CD4-positive, alpha-beta T cell treated with Interleukin-17A for 1 hour (primary cell): ENCODE results near the gene STAT3.
"Not testable (repeated sequence)": the region's sequence is repeated elsewhere in the genome, so short reads cannot be mapped to it uniquely, and the experiment has no call there.

ENCODE experiments used
- DNase-seq: peaks from one replicate; pipeline ENCODE4 v3.0.0-alpha.2; 2020

Gene STAT3

DNA sequence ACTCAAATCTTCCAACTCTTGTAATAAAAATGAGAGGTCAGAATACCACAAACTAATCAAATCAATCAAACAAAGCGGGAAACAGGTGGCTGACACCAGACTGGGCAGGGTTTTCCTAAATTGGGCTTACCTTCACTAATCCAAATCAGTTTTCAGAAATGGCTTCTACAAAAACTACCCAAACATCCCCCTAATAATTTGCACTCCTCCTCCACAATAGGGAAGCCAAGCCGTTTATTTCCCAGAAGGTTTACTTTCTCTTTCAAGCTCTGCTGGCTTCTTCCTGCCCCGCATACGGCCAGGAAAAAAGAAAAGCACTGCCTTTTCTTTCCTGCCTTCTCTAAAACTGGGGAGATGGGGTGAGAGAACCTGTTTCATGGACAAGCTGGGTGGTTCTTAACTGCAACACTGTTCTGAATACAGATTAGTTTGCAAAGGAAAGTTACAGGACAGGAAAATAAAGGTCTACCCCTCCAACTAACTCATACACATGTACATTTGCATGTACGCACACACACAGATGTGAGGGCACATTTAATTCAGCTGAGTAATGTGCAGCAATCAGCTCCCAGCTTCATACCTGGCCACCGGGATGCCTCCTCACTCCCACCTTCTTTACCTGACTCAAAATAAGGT lies 9.2 kb downstream of the STAT3 start:
- DNase-seq, result peak; percentile 24

DNA sequence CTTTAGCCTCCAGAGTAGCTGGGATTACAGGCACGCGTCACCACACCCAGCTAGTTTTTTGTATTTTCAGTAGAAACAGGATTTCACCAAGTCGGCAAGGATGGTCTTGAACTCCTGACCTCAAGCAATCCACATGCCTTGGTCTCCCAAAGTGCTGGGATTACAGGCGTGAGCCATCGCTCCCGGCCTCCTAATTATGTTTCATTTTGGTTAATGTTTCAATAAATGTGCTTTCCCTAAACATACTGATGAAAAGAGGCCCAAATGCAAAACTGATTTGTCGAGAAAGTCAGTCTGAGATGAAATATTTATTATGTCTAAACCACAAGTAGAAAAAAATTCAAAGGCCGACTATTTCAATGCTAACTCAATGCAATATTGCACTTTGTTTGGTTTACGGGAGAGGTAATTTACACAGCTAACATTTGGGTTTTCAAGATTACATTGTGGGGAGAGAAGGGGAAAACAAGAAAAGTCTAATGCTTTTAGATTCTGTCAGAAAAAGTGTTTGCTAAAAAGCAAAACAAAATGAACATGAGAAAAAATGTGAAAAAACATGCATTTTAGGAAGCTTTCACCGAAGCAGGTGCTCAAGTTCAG lies 9.8 kb downstream of the STAT3 start:
- no peak for DNase-seq

- DNase-seq, result no peak
Observed at GRCh38 chr17:42373896-42374295, 14.3 kb downstream of the STAT3 start.

DNA sequence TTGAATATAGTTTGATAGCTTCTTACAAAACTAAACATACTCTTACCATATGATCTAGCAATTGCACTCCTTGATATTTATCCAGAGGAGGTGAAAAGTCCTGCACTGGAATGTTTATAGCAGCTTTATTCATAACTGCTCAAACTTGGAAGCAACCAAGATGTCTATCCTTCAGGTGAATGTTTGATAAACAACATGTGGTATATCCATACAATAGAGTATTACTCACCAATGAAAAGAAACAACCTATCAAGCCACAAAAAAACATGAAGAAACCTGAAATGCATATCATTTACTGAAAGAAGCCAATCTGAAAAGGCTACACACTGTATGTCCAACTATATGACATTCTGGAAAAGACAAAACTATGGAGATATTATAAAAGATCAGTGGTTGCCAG lies 16.1 kb downstream of the STAT3 start:
- DNase-seq, result no peak

DNA sequence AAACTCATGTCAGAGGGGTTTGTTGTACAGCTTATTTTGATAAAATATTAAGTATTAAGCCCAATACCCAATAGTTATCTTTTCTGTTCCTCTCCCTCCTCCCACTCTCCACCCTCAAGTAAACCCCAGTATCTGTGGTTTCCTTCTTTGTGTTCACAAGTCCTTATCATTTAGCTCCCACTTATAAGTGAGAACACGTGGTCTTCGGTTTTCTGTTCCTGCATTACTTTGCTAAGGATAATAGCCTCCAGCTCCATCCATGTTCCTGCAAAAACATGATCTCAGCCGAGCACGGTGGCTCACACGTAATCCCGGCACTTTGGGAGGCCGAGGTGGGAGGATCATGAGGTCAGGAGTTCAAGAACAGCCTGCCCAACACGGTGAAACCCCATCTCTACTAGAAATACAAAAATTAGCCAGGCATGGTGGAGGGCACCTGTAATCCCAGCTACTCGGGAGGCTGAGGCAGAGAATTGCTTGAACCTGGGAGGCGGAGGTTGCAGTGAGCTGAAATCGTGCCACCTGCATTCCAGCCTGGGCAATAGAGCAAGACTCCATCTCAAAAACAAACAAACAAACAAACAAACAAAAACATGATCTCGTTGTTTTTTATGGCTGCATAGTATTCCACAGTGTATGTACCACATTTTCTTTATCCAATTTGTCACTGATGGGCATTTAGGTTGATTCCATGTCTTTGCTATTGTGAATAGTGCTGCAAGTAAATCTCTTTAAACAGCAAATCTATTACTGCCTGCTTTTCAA lies 19.3 kb downstream of the STAT3 start:
- not testable (repeated sequence) for DNase-seq

- DNase-seq, result not testable (repeated sequence)
Observed at GRCh38 chr17:42368310-42368709, 19.9 kb downstream of the STAT3 start.

- DNase-seq, result not testable (repeated sequence)
Observed at GRCh38 chr17:42366176-42367023, 21.8 kb downstream of the STAT3 start.

- DNase-seq, result no peak
Observed at GRCh38 chr17:42365136-42365535, 23.1 kb downstream of the STAT3 start.

DNA sequence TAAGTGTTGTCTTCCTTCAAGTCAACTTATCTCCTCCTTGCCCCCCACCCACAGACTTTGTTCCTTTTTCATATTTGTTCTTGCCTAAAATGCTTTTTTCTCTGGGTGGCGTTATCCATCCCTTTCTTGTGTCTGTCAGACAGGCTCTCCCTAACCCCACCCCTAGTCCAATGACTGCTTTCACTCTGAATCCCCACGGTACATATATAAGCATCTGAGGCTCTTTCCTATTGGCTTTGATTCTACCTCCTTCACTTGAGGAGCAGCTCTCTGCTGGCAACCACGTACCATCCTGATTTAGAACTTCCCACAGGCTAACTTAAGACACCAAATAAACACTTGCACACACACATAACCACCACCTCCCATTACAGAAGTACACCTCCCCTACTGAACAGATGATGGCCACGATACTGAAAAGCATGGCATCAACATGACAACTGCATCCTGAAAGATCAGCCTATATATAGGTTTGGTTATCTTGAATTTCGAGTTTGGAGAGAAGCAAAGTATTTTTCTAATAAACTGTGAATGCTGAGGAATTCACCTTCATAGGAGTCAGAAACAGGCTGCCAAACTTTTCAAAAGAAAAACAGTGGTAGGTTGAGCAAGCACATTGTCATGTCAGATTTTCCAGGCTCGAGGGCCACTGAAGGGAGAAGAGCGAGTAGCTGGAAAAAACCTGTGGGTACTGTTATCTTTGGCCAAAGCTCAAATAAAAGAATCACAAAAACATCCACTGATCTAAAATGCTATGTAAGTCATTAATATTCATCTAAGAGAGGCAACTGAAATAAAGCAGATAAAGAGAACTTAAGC lies 24.3 kb downstream of the STAT3 start:
- no peak for DNase-seq

- DNase-seq, result no peak
Observed at GRCh38 chr17:42363231-42363630, 25.0 kb downstream of the STAT3 start.

- no peak for DNase-seq
Observed at GRCh38 chr17:42362245-42362961, 25.8 kb downstream of the STAT3 start.

DNA sequence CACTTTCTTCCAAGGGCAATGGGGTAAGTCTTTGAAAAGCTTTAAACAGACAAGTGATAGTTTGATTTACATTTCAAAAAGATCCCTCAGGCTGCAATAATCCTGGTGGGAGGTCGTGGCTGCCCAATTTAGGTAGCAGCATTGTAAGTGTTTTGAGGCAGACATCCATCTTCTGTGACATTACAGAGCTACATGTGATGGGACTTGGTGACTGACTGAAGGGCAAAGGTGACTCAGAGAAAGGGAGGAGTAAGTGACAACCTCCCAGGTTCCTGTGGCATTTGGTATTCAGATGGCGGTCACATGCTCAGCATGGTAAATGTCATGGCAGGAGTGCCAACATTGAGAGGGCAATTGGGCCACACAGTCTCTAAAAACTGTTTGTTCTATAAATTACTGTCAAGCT lies 26.5 kb downstream of the STAT3 start:
- peak; percentile 41 for DNase-seq

- not testable (repeated sequence) for DNase-seq
Observed at GRCh38 chr17:42360388-42360787, 27.9 kb downstream of the STAT3 start.

- no peak for DNase-seq
Observed at GRCh38 chr17:42359133-42359532, 29.1 kb downstream of the STAT3 start.

DNA sequence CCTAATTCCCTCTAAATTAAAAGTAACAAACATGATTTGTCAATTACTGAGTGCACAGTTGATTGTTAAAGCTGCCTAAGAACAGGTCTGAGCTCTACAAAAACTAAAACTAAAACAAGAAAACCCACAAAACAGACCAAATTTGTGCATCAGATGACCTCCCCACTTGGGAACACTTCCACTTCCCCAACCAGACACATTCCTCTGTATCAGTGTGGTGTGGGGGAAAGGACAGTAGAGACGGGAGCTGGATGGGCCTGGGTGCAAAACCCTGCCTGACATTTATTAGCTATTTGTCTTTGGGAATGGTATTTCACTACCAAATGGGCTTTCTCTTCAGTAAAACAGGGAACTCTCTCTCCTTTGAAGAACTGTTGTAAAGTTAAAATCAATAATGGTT lies 29.8 kb downstream of the STAT3 start:
- no peak for DNase-seq

- no peak for DNase-seq
Observed at GRCh38 chr17:42354956-42355843, 33.0 kb downstream of the STAT3 start.

DNA sequence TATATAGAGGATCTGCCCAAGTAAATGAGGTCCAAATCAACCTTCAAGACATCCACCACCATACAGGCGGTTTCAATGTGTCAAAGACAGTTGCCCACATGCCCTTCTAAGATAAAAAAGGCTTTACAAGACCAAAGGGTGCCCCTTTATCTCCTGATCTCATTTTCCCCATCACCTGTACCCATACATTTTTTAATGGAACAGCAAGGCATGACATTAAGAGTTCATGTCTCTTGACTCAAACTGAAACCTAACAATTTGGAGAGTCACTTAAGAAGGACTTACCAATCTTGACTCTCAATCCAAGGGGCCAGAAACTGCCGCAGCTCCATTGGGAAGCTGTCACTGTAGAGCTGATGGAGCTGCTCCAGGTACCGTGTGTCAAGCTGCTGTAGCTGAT lies 40.1 kb downstream of the STAT3 start:
- DNase-seq, result no peak

- no peak for DNase-seq
Observed at GRCh38 chr17:42347606-42348005, 40.6 kb downstream of the STAT3 start.

GRCh38 chr17:42347198-42347597 lies 41.0 kb downstream of the STAT3 start:
- DNase-seq, result no peak

DNA sequence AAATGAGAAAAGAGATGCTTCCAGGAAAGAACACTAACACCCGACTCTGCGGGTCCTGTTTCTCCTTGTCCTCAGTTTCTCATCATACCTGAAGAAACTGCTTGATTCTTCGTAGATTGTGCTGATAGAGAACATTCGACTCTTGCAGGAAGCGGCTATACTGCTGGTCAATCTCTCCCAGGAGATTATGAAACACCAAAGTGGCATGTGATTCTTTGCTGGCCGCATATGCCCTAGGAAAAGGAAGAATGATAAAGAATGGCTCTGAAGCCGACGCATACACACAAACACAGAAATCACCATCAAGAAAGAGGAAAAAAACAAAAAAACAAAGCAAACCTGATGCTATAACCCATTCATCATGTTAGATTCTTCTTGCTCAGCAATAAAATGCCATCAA lies 41.8 kb downstream of the STAT3 start:
- DNase-seq, result no peak
